NCI-H2227 treated with DMSO at 0.1 percent for 48 hours (cell line): ENCODE results near the gene PPA1.
"Not testable (repeated sequence)": the region's sequence is repeated elsewhere in the genome, so short reads cannot be mapped to it uniquely, and the experiment has no call there.

ENCODE experiments used
- DNase-seq: peaks from one replicate; lab custom pipeline; 2025; lab: John Stamatoyannopoulos, UW

PPA1 gene

DNA sequence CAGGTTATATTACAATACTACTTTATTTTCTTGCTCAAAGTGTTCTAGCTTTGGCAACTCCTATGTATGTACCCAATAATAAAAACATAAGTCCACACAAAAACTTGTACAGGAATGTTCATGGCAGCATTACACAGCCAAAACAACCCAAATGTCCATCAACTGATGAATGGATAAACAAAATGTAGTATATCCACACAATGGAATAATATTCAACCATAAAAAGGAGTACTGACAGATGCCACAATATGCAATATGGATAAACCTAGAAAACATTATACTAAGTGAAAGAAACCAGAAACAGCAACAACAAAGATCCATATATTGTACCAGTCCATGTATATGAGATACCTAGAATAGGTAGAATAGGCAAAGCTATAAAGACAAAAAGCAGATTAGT, 21.0 kb downstream of the PPA1 start:
- DNase-seq: no peak

DNA sequence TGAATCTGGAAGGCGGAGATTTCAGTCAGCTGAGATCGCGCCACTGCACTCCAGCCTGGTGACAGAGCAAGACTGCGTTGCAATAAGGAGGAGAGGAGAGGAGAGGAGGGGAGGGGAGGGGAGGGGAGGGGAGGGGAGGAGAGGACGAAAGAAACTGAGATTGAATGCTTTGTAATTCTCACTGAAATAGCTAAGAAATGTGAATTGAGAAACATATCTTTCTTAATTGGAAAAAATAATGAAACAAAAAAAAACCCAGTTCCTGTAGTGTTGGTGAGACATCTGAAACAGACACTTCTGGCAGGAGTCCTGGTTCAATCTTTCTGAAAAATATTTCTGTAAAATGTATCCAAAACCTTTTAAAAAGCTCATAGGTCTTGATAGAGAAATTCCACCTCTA, 26.5 kb downstream of the PPA1 start:
- DNase-seq: no peak

DNA sequence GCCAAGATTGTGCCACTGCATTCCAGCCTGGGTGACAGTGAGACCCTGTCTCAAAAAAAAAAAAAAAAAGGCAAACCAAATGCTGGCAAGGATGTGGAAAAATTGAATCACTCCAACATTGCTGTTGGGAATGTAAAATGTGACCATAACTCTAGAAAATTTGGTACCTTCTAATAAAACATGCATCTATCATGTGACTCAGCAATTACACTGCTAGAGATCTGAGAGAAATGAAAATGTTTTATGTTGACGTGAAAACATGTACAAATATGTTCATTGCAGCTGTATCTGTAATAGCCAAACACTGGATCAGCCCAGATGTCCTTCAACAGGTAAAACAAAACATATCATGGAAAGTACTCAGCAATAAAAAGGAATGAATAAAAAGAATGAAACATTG, 32.1 kb downstream of the PPA1 start:
- no peak for DNase-seq

DNA sequence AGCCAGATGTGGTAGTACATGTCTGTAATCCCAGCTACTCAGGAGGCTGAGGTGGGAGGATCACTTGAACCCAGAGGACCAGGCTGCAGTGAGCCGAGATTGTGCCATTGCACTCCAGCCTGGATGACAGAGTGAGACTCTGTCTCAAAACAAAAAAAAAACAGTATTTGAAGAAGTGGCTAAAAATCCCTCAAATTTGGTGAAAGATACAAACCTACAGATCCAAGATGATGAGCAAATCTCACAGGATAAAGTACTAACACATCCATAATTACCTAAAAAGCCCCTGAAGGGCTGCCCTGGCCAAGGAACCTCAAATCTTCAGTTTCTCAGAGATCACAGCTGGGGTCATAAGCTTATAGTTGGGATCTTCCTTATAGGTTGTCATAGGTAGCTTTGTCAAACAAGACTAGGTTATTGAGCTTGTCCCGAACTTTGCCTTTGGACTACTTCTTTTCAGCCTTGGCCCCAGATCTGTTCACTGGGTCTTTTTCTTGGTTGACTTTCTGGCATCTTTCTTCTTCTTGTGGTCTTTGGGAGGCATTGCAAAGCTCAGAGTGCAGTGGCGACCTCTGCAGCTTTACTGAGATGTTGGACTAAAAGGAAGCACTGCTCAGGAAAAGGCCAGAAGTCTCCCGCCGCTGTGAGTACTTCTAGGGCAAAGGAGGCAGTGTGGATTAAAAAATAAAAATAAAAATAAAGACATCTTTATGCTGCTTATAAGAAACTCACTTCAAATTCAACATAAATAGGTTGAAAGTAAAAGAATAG, 34.3 kb downstream of the PPA1 start:
- no peak for DNase-seq

DNA sequence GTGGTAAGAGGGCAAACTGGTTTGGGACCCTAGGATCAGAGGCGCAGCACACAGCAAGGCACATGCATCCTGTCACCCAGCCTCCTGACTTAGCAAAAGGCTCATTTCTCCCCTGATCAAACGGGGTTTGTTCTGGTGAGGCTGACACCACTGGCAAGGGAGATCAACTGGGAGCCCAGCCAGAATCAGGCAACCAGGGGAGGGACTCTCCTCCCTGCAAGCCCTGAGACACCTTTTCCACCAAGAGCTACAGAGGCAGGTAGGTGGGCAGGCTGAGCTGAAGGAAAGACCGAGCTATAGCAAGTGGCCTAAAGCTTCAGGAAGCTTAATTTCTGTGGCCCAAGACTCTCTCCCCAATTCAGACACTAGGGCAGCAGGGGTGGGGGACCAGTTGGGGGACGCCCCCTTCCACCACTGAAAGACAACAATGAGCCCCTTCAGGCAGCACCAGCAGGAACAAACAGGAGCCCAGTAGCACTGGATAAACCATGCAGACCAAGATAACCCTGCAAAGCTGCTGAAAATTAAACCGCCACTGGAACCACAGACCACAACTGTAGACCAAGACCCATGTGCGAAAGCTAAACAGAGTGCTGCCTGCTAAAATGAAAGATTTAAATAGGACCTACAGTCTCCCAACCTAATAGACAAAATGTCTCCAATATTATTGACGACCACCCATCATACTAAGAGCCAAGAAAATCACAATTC, 35.8 kb downstream of the PPA1 start:
- no peak for DNase-seq

DNA sequence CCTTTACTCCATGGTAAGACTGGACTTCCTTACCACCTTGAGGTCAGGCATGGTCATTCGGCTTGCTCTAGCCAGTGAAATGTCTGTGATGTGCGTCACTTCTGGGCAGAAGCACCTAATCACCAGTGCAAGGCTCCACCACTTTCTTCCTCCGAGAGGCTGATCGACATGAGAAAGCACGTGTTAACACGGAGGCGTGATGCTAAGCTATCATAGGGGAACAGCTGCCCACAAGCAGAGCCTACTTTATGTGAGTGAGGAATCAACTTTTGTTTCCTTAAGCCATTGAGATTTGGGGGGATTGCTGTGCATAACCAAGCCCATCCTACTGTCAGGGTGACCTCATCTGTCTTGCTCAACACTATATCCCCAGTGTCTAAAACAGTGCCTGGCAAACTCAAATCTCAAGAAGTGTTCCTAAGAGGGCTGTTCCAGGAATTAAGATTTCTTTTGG, 39.8 kb downstream of the PPA1 start:
- no peak for DNase-seq

DNA sequence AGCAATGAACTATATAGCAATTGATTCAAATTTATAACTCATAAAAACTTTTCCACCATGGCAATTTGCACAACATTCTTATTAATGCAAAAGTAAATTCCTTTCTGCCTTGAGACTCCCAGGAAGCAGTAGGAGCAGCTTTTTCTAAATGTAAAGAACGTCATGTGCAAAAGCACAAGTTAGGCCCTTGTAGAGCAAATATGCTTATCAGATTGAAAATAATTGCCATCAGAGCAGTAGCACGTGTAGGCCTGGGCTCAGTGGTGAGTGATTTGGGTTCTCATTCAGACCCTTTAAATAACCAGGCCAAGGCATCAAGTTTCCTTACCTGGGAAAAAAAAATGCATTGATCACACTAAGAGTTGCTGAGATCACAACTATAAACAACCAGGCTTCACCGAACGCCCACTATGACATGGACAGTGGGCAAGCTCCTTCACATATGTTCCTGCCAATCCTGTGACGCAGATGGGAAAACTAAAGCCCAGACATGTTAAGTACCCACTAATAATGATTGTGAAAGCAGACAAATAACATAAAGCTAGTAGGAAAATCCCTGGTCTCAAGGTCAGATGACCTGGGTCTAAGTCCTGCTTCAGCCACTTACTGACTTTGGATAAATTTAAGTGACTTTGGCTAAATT, 40.8 kb downstream of the PPA1 start:
- DNase-seq: no peak

DNA sequence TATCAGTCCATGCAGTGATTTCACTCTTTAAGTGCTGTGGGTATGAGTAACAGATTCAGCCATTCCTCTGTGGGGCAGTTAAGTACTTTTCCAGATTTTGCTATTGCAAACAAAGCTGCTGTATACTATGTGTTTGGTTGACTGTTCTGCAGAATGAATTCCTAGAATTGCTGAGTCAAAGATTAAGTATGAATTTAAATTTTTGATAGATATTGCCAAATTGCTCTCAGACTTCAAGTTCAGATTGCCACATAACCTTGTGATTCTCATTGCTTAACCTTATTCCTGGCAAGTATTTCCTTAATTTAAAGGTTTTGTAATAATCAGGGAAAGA, 41.3 kb downstream of the PPA1 start:
- DNase-seq: no peak

DNA sequence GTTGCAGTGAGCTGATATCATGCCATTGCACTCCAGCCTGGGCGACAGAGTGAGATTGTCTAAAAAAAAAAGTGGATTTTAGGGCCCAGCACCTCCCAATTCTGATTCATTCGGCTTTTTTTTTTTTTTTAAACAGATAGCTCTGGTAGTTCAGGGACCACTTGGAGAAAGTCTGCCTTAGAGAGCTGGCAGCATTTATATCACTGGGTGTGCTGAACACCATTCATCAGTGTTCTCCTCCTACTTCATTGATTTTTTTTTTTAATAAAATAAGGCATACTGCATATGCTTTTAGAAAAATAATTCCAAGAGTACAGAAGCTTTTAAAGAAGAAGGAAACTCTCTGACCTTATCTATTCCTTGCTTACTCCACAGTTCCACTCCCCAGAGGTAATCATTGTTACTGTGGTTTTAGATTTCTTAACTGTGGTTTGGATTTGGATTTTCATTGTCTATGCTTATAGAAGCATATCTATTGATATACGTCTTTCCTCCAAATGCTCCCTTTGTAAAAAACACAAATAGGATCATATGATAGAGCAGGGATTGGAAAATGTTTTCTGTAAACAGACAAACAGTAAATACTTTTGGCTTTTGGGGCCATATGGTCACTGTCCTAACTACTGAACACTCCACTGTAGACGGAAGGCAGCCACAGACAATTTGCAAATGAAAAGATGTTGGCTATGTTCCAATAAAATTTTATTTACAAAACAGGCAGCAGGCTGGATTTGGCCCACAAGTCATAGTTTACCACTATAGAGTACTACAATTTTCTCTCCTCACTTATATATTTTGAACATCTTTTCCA, 41.9 kb downstream of the PPA1 start:
- no peak for DNase-seq

DNA sequence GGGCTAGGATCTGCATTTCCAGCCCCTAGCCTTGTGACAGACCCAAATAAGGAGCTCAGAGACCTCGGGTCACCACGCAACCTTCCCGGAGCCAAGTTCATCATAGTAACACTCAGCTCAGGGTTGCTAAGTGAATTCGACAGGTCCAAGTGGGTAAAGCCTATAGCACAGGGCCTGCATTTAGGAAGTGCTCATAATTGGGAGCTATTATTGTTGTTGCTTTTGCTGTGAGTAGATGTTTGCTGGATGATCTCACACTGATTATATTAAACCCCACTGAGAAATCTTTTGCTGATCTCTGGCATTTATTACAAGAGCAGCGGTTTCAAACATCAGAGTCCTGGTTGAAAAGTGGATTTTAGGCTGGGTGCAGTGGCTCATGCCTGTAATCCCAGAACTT, 42.6 kb downstream of the PPA1 start:
- peak; percentile 10 for DNase-seq

DNA sequence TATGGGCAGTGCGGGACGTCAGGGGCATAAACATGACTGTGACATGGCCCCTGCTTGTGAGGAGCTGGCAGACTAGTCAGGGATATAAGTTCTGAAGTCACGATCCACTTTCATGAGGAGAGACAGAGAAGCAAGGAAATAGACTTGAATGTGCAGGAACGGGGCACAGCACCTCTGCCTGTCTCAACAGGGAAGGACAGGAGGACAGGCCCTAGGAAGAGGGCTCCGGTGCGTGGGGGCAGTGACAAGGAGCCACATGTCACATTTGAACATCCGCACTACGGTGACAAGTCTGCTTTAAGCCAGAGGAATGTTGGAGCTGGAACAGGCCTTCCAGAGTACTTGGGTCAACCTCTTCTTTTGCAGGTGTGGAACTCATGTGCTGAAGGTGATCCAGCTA, 43.1 kb downstream of the PPA1 start:
- no peak for DNase-seq

DNA sequence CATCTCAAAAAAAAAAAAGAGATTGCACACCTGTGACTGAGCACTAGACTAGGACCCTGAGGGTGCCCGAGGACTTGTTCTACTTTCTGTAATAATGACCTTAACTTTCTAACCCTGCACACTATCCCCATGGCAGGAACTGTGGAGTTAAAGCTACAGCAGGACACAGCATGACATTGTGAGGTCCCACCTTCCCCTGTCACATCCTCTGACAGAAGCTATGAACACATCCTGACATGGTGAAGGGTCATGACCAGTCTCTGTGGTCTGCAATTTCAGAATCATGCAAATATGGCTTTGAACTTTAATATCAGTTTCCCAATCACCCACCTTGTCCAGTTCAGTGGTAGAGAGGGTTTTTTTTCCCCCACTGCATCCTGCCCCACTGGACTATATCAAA, 44.5 kb downstream of the PPA1 start:
- DNase-seq: no peak

DNA sequence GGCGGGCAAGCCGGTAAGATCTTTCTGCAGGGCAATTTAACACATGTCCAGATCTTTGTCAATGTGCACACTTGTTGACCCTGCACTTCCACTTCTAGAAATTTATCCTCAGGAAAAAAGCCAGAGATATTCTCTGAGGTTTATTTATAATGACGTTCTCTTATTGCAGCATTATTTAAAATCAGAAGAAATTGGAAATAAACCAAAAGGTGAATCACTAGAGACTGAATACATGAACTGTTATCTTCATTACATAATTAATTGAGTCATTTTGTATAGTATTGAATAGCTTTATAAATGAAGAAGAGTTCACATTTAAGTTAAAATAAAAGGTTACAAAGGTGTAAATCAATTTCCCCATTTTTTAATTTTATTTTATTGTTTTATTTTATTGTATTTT, 46.7 kb downstream of the PPA1 start:
- DNase-seq: no peak

DNA sequence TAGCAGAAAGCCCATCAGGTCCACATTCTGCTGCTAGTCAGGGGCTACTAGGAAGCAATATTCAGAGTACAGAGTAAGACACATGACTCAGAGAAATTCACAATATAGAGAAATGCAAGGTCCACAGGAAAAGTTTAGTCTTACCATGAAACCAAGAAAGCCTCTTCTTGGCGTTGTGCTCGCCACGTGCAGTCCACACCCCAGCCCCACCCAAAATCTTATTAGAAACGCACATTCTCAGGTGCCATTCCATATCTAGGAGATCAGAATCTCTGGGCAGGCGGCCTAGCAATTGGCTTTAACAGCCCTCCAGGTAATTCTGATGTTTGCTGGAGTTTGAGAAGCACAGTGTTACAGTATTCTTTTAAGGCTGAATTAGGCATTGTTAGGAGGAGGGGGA, 47.1 kb downstream of the PPA1 start:
- DNase-seq: no peak

DNA sequence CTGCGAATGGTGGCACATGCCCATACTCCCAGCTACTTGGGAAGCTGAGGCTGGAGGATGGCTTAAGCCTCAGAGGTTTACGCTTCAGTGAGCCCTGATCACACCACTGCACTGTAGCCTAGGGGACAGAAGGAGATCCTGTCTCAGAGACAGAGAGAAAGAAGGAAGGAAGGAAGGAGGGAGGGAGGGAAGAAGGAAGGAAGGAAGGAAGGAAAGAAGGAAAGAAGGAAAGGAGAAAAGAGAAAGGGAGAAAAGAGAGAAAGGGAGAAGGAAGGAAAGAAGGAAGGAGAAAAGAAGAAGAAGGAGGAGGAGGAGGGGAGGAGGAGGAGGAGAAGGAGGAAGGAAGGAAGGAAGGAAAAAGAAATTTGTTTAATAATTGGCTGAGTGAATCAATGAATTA, 49.9 kb downstream of the PPA1 start:
- DNase-seq: no peak

DNA sequence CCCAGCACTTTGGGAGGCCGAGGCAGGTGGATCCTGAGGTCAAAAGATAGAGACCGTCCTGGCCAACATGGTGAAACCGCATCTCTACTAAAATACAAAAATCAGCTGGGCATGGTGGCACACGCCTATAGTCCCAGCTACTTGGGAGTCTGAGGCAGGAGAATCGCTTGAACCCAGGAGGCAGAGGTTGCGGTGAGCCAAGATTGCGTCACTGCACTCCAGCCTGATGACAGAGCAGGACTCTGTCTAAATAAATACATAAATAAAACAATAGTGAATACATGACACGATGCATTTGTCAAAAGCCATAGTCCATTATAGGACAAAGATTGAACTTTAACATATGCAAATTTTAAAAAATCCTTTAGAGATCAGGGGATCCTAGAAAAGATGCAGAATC, 54.0 kb downstream of the PPA1 start:
- DNase-seq: not testable (repeated sequence)

DNA sequence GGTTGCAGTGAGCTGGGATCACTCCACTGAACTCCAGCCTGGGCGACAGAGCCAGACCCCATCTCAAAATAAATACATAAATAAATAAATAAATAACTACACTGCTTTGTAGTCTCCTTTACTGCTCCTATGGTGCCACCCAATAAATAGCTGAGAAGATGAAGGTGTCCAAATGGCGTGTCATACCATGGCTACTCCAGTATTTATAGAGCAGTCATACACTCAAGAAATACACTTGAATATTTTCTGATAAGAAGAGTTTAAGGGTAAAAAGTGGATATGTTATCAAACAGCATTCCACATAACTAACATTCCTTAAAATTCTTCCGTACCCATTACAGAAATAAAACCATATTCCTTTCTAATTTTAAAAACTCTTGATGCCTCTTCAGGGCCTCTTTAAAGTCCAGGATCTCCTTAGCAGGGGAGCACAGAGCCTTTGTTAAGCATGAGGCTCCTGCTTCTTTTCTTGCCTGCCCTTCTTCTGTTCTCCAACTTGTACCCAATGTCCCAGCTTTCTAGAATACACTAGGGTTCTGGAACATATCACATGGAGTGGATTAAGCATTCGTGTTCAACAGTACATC, 55.0 kb downstream of the PPA1 start:
- no peak for DNase-seq

DNA sequence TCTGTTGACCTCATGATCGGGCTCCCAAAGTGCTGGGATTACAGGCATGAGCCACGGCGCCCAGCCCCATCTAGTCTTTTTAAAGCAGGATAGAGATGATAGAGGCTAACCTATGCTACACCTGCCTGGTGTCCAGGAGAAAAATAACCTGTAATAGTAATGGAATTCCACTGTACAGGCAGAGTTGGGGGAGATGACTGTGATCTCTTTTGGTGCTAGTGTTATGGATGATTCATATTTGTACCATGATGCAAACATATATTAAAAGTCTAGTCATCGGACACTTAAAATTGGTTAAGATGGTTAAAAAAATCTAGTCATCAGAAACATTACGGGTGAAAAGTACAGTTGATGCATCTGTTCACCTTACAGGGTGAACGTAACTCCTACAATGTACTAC, 56.8 kb downstream of the PPA1 start:
- no peak for DNase-seq

DNA sequence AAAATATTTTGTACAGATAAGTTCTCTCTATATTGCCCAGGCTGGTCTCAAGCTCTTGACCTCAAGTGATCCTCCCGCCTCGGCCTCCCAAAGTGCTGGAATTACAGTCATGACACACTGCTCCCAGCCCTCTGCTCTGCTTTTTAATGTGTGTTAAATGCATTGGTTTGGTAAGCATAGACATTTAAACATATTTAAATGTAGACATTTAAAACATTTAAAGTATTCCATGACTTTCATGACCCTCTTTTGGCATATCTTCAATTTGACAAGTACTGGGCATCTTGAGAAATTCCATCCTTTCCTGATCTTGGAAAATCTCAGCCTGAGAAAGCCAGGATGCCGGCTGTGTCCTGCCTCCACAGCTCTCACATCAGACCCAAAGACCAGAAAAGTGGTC, 57.7 kb downstream of the PPA1 start:
- DNase-seq: no peak

DNA sequence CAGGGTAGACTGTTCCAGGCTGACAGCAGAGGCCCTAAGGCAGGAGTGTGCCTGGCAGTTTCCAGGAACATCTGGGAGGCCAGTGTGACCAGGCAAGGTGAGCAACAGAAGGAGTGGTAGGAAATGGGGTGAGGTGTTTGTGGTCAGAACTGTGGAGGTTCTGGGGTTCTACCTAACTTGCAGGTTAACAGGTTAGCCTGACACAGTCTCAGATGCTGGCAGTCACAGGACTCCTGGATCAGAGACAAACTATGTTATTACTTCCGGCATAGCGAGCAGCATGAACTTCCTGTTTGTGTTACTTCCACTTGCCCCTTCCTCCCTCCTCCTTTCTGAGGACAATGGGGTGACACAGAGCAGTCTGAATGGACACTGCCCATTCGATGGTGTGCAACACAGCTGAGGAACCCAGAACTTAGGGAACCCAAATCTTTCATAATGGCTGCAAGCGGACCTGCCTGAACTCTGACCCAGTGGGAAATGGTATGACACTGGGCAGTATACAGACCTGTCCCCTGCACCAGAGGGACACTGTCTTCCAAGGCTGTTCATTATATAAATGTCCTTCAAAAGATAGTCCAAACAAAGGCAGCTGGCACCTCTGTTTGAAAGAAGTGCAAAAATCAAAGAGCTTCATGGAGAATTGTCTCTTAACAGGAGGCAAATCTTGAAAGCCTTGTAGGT, 59.0 kb downstream of the PPA1 start:
- DNase-seq: no peak

DNA sequence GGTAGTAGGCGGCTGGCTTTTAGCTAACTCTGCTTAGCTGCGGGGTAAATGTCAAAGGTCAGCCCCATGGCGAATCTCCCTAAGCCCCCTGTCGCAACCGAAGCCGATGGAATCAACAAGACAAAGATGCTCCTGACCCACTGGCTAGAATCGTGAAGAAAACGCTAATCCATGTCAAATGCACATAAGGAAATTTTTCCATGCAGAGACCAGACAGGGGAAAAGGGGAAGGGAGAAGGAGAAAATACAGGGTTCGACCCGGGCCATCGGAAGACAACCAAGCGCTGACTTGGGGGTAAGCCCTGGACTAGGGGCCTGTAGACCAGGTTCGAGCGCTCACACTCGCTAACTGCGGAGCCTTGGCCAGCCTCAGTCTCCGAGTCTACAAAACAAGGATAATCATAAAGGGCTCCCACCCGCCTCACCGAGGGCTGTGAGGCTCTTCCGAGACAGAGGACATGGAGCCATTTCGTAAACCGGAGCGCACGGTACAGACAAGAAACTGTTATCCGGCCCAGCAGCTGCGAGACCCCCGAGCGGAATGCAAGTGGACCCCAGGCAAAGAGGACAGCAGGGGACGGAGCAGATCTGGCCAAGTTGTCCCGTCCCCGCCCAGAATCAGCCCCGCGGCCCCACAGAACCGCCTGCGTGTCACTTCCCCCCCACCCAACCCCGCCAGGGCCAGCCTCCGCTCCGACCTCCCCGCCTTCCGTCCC, 63.4 kb downstream of the PPA1 start:
- no peak for DNase-seq
